Astrocyte (in vitro differentiated cells and primary cell): Measurements from ENCODE around the gene SNX12. TPM values are rescaled to one million over a fixed set of nuclear protein-coding genes. Genes with fewer than 3 reads are reported as not detected.

Source experiments
- DNase-seq: peaks from one replicate; pipeline ENCODE4 v3.0.0-alpha.2; 2010; ENCODE audit warnings: low read depth
- FAIRE-seq: peaks from 2 replicates; lab custom pipeline; 2011; peaks lifted over from hg19 to GRCh38; lab: Jason Lieb, UNC
- H2AFZ ChIP-seq: 2 replicates; pipeline ENCODE4 v1.6.0; 2012; ENCODE audit warnings: low read depth, low read length, inconsistent platforms
- H3K27ac ChIP-seq: 2 replicates; pipeline ENCODE4 v1.5.1; 2011; ENCODE audit warnings: low read depth, low read length, inconsistent platforms
- H3K27me3 ChIP-seq: 2 replicates; pipeline ENCODE4 v1.6.0; 2011; ENCODE audit warnings: low read length, inconsistent platforms; ENCODE audit not compliant: insufficient read depth
- H3K36me3 ChIP-seq: 2 replicates; pipeline ENCODE4 v1.5.1; 2011; ENCODE audit warnings: low read length, inconsistent platforms; ENCODE audit not compliant: insufficient read depth
- H3K4me1 ChIP-seq: 2 replicates; pipeline ENCODE4 v1.5.1; 2011; ENCODE audit warnings: low read length, inconsistent platforms; ENCODE audit not compliant: insufficient read depth
- H3K4me2 ChIP-seq: 2 replicates; pipeline ENCODE4 v1.6.0; 2012; ENCODE audit warnings: low read length, inconsistent platforms
- H3K4me3 ChIP-seq: 2 replicates; pipeline ENCODE4 v1.5.1; 2011; ENCODE audit warnings: low read depth, mild to moderate bottlenecking, low read length, inconsistent platforms; ENCODE audit not compliant: insufficient read depth
- H3K79me2 ChIP-seq: 2 replicates; pipeline ENCODE4 v1.6.0; 2012; ENCODE audit warnings: mild to moderate bottlenecking, low read length, inconsistent platforms; ENCODE audit not compliant: insufficient read depth
- H3K9ac ChIP-seq: 2 replicates; pipeline ENCODE4 v1.6.0; 2012; ENCODE audit warnings: mild to moderate bottlenecking, low read length, inconsistent platforms
- H3K9me3 ChIP-seq: 2 replicates; pipeline ENCODE4 v1.5.1; 2012; ENCODE audit warnings: low read depth, mild to moderate bottlenecking, low read length, inconsistent platforms; ENCODE audit not compliant: insufficient read depth
- H4K20me1 ChIP-seq: 2 replicates; pipeline ENCODE4 v1.6.0; 2012; ENCODE audit warnings: low read length, inconsistent platforms; ENCODE audit not compliant: insufficient read depth
- H3K27ac Mint-ChIP-seq: one replicate; pipeline ENCODE4 v1.8.0; 2021; ENCODE audit warnings: mild to moderate bottlenecking, mixed read lengths; ENCODE audit not compliant: unreplicated experiment
- H3K27me3 Mint-ChIP-seq: one replicate; pipeline ENCODE4 v1.8.0; 2021; ENCODE audit warnings: low read depth, mixed read lengths; ENCODE audit not compliant: unreplicated experiment
- H3K36me3 Mint-ChIP-seq: one replicate; pipeline ENCODE4 v1.8.0; 2021; ENCODE audit warnings: low read depth, mixed read lengths; ENCODE audit not compliant: unreplicated experiment
- H3K4me1 Mint-ChIP-seq: one replicate; pipeline ENCODE4 v1.8.0; 2021; ENCODE audit warnings: low read depth, mixed read lengths; ENCODE audit not compliant: unreplicated experiment
- H3K4me3 Mint-ChIP-seq: one replicate; pipeline ENCODE4 v1.8.0; 2021; ENCODE audit warnings: mild to moderate bottlenecking, moderate library complexity, mixed read lengths; ENCODE audit not compliant: unreplicated experiment
- H3K9me3 Mint-ChIP-seq: one replicate; pipeline ENCODE4 v1.8.0; 2021; ENCODE audit warnings: mild to moderate bottlenecking, mixed read lengths; ENCODE audit not compliant: unreplicated experiment
- CTCF ChIP-seq: IDR thresholded peaks from 2 replicates; pipeline ENCODE4 v1.5.1; 2011; ENCODE audit warnings: low read depth, mild to moderate bottlenecking, inconsistent platforms, low read length, moderate library complexity; ENCODE audit not compliant: insufficient read depth
- EZH2 ChIP-seq: IDR thresholded peaks from 2 replicates; pipeline ENCODE4 v1.6.1; 2012; ENCODE audit warnings: mild to moderate bottlenecking, low read length, inconsistent platforms; ENCODE audit not compliant: insufficient read depth
- total RNA-seq: library from RNA; stranded (reverse); gene quantifications from 2 replicates; pipeline ENCODE4 v1.2.1, GENCODE V29; 2021

The SNX12 gene
- total RNA-seq, 1 donor from 2014 or later = 76.6 TPM

- Histone ChIP-seq H3K27ac (no peak overlapping the region), H3K4me1 (no peaks in the 10 kb centered on the region), H3K9ac (no peak overlapping the region), H3K27me3 (no peaks in the 10 kb centered on the region), H3K36me3 (no peaks in the 10 kb centered on the region), H4K20me1 (no peaks in the 10 kb centered on the region), H3K4me2 (no peak overlapping the region), H3K79me2 (no peaks in the 10 kb centered on the region), H3K9me3 (no peaks in the 10 kb centered on the region), H2AFZ (no peak overlapping the region), H3K4me3 (no peak overlapping the region)
- peaks cover 25% of the 10 kb centered on the region for H3K4me1 Mint-ChIP-seq
- FAIRE-seq (no peak), DNase-seq (no peak)
- no peaks in the 10 kb centered on the region for H3K9me3 Mint-ChIP-seq
- no peak overlapping the region for H3K4me3 Mint-ChIP-seq
- H3K27ac Mint-ChIP-seq = no peak overlapping the region
- no peaks in the 10 kb centered on the region for H3K36me3 Mint-ChIP-seq
- TF ChIP-seq CTCF (no peak), EZH2 (no peak)
- H3K27me3 Mint-ChIP-seq = peaks cover 2% of the 10 kb centered on the region
Measured at GRCh38 chrX:71109051-71109450, 40.9 kb upstream of the SNX12 start.

- H3K36me3 ChIP-seq = no peaks in the 10 kb centered on the region
Measured at GRCh38 chrX:71107762-71108360, 39.7 kb upstream of the SNX12 start.

More at GRCh38 chrX:71107762-71108360, 39.7 kb upstream of the SNX12 start:
- TF ChIP-seq EZH2 (no peak), CTCF (no peak)
- Histone ChIP-seq H3K27ac (no peak overlapping the region), H3K9me3 (no peaks in the 10 kb centered on the region), H3K4me3 (no peak overlapping the region), H3K27me3 (no peaks in the 10 kb centered on the region), H3K9ac (no peak overlapping the region), H3K4me2 (no peak overlapping the region), H3K4me1 (no peaks in the 10 kb centered on the region), H2AFZ (no peak overlapping the region), H4K20me1 (no peaks in the 10 kb centered on the region), H3K79me2 (no peaks in the 10 kb centered on the region)
- Mint-ChIP-seq H3K36me3 (no peaks in the 10 kb centered on the region), H3K4me3 (no peak overlapping the region), H3K4me1 (peaks cover 30% of the 10 kb centered on the region), H3K27me3 (peaks cover 2% of the 10 kb centered on the region), H3K9me3 (no peaks in the 10 kb centered on the region), H3K27ac (no peak overlapping the region)
- FAIRE-seq = no peak
- DNase-seq = no peak
